Keratinocyte (primary cell): ENCODE measurements around the gene MAST2. TPM values are rescaled to one million over a fixed set of nuclear protein-coding genes. Genes with fewer than 3 reads are reported as not detected.

ENCODE experiments used
- DNase-seq: peaks from one replicate; pipeline ENCODE4 v3.0.0-alpha.2; 2011; ENCODE audit warnings: low read depth, missing footprints, low spot score
- FAIRE-seq: peaks from 2 replicates; lab custom pipeline; 2011; peaks lifted over from hg19 to GRCh38; lab: Jason Lieb, UNC
- H2AFZ ChIP-seq: 2 replicates; pipeline ENCODE4 v1.6.0; 2012; ENCODE audit warnings: low read length, control low read depth, inconsistent platforms; ENCODE audit not compliant: control insufficient read depth
- H3K27ac ChIP-seq: 2 replicates; pipeline ENCODE4 v1.5.1; 2011; ENCODE audit warnings: low read length; ENCODE audit not compliant: control insufficient read depth, insufficient read depth
- H3K27me3 ChIP-seq: 3 replicates; pipeline ENCODE4 v1.6.0; 2011; ENCODE audit warnings: low read length; ENCODE audit not compliant: control insufficient read depth, insufficient read depth; ENCODE audit errors: extremely low read depth
- H3K36me3 ChIP-seq, 2 experiments: 2 replicates in 1 of 2; 3 replicates in 1 of 2; pipeline ENCODE4 v1.5.1; 2011; ENCODE audit warnings: low read length in 2 of 2, mild to moderate bottlenecking in 1 of 2; ENCODE audit not compliant: control insufficient read depth in 2 of 2, insufficient read depth in 2 of 2; ENCODE audit errors: extremely low read depth in 1 of 2
- H3K4me1 ChIP-seq: 3 replicates; pipeline ENCODE4 v1.5.1; 2011; ENCODE audit warnings: low read length; ENCODE audit not compliant: control insufficient read depth, insufficient read depth; ENCODE audit errors: extremely low read depth
- H3K4me2 ChIP-seq: 3 replicates; pipeline ENCODE4 v1.6.0; 2011; ENCODE audit warnings: low read depth, low read length; ENCODE audit not compliant: control insufficient read depth, insufficient read depth; ENCODE audit errors: extremely low read depth
- H3K4me3 ChIP-seq, 3 experiments: fragments of 200-600 bp in 1 of 3; sonication (generic) in 1 of 3; 2 replicates in 2 of 3; 3 replicates in 1 of 3; pipeline ENCODE4 v1.5.1; 2011 to 2016; ENCODE audit warnings: low read length in 3 of 3, mild to moderate bottlenecking in 3 of 3, control low read depth in 2 of 3, inconsistent platforms in 1 of 3, low read depth in 1 of 3, mixed read lengths in 1 of 3, mixed run types in 1 of 3, moderate library complexity in 1 of 3; ENCODE audit not compliant: control insufficient read depth in 2 of 3, insufficient read depth in 2 of 3; ENCODE audit errors: extremely low read depth in 1 of 3
- H3K79me2 ChIP-seq: 2 replicates; pipeline ENCODE4 v1.6.0; 2012; ENCODE audit warnings: low read length; ENCODE audit not compliant: control insufficient read depth, insufficient read depth
- H3K9ac ChIP-seq: 3 replicates; pipeline ENCODE4 v1.6.0; 2011; ENCODE audit warnings: low read length; ENCODE audit not compliant: control insufficient read depth, insufficient read depth; ENCODE audit errors: extremely low read depth
- H3K9me1 ChIP-seq: 3 replicates; pipeline ENCODE4 v1.6.0; 2011; ENCODE audit warnings: low read length; ENCODE audit not compliant: control insufficient read depth, insufficient read depth; ENCODE audit errors: extremely low read depth
- H3K9me3 ChIP-seq: 2 replicates; pipeline ENCODE4 v1.5.1; 2012; ENCODE audit warnings: low read depth, low read length; ENCODE audit not compliant: control insufficient read depth
- H4K20me1 ChIP-seq: 3 replicates; pipeline ENCODE4 v1.6.0; 2011; ENCODE audit warnings: low read length; ENCODE audit not compliant: control insufficient read depth, insufficient read depth; ENCODE audit errors: extremely low read depth
- EZH2 ChIP-seq: IDR thresholded peaks from one replicate; pipeline ENCODE4 v1.6.1; 2012; ENCODE audit warnings: inconsistent platforms, mild to moderate bottlenecking, low read length, moderate library complexity
- dilution Hi-C: fragments of 300-500 bp; cut with MboI; formaldehyde crosslinking; loops from one replicate; pipeline ENCODE4 v1.7.0; 2020; ENCODE audit warnings: low sequenced_read_pairs; ENCODE audit not compliant: extremely low pct_ligation_motif_present
- polyA plus RNA-seq, 5 experiments: library from polyadenylated mRNA; depleted of rRNA in 3 of 5; stranded (reverse) in 3 of 5; stranded (forward) in 1 of 5; unstranded in 1 of 5; fragments of >200 nt; gene quantifications; 1 replicate in 1 of 5; 2 replicates in 3 of 5; 3 replicates in 1 of 5; pipeline versions ENCODE4 v1.2.1 to v1.2.3, GENCODE V29; 2011 to 2012; ENCODE audit warnings: missing spikeins in 2 of 5, low read depth in 1 of 5, low replicate concordance in 1 of 5
- TF ChIP-seq, protein P1 (sequence below), 3 experiments: IDR thresholded peaks in 1 of 3; conservative IDR thresholded peaks in 1 of 3; optimal IDR thresholded peaks in 1 of 3; 2 replicates in 2 of 3; 3 replicates in 1 of 3; pipeline versions ENCODE3 to v1.5.1; 2011; ENCODE audit warnings: low read length in 3 of 3, mild to moderate bottlenecking in 3 of 3, moderate library complexity in 2 of 3, control low read depth in 1 of 3, inconsistent platforms in 1 of 3; ENCODE audit not compliant: insufficient read depth in 2 of 3; ENCODE audit errors: extremely low read depth in 1 of 3

MAST2 gene
- polyA plus RNA-seq, 1 donor (not counting 4 experiments of a cell fraction or from before 2014, with no cell fraction given): 12.2 TPM

- DNase-seq (no peak), FAIRE-seq (no peak)
- no peak overlapping the region for H3K4me2 ChIP-seq
- H4K20me1 ChIP-seq: no peaks in the 10 kb centered on the region
- no peaks in the 10 kb centered on the region for H3K27me3 ChIP-seq
- no peak overlapping the region for H3K27ac ChIP-seq
- H3K36me3 ChIP-seq: peaks cover 3 to 7% of the 10 kb centered on the region in 2 experiments
- no peak overlapping the region for H2AFZ ChIP-seq
- H3K4me3 ChIP-seq: no peak overlapping the region
- no peak overlapping the region for H3K9ac ChIP-seq
- no peaks in the 10 kb centered on the region for H3K9me1 ChIP-seq
- H3K79me2 ChIP-seq: no peaks in the 10 kb centered on the region
- dilution Hi-C loops: no loop called here
- H3K4me1 ChIP-seq: peaks cover 10% of the 10 kb centered on the region
- no peak for TF ChIP-seq EZH2
- TF ChIP-seq, protein P1, sequence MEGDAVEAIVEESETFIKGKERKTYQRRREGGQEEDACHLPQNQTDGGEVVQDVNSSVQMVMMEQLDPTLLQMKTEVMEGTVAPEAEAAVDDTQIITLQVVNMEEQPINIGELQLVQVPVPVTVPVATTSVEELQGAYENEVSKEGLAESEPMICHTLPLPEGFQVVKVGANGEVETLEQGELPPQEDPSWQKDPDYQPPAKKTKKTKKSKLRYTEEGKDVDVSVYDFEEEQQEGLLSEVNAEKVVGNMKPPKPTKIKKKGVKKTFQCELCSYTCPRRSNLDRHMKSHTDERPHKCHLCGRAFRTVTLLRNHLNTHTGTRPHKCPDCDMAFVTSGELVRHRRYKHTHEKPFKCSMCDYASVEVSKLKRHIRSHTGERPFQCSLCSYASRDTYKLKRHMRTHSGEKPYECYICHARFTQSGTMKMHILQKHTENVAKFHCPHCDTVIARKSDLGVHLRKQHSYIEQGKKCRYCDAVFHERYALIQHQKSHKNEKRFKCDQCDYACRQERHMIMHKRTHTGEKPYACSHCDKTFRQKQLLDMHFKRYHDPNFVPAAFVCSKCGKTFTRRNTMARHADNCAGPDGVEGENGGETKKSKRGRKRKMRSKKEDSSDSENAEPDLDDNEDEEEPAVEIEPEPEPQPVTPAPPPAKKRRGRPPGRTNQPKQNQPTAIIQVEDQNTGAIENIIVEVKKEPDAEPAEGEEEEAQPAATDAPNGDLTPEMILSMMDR (optimal IDR thresholded peaks at IDR 0.05 in 1 of 3, IDR thresholded peaks at IDR 0.05 in 1 of 3, conservative IDR thresholded peaks at IDR 0.05 in 1 of 3; ENCODE audit: extremely low read depth in 1 of 3, insufficient read depth in 2 of 3, low read length in 3 of 3): no peak
- no peaks in the 10 kb centered on the region for H3K9me3 ChIP-seq
Measured at GRCh38 chr1:45971335-45971734, 167.9 kb downstream of the MAST2 start.

DNA sequence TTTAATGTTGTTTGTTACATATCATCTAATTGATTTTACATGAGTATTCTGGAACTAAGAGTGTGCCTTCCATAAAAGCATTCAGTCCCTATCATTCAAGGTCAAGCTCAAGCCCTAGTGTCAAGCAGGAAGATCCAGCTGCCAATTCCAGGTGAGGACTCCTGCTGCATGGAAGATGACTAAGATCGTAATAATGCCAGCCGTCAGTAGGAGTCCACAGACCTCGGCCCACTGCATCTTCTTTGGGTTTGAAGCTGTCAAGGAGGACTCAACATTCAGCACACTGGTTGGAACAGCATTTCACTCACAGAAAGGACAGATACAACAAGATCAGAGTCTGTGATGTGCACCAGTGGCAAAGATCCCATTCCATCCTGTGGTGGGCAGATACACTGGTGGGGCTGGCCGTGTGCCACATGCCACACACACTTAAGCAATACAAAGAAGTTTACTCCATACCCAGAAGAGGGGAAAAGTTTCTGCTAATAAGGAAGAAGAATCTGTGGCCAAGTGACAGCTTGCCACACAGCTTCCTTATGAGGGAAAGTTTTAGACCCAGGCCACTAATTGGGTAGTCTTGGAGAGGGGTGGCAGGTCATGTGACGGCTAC lies 168.6 kb downstream of the MAST2 start:
- TF ChIP-seq, protein P1 (optimal IDR thresholded peaks at IDR 0.05 in 1 of 3, IDR thresholded peaks at IDR 0.05 in 1 of 3, conservative IDR thresholded peaks at IDR 0.05 in 1 of 3; ENCODE audit: extremely low read depth in 1 of 3, insufficient read depth in 2 of 3, low read length in 3 of 3): no peak
- TF ChIP-seq EZH2: no peak
- H3K4me2 ChIP-seq: no peak overlapping the region
- dilution Hi-C loops: no loop called here

More for the DNA sequence above, 168.6 kb downstream of the MAST2 start:
- Histone ChIP-seq H3K9me1 (no peaks in the 10 kb centered on the region), H3K4me1 (peaks cover 10% of the 10 kb centered on the region), H2AFZ (no peak overlapping the region), H3K36me3 (peaks cover 3 to 7% of the 10 kb centered on the region in 2 experiments), H3K9me3 (no peaks in the 10 kb centered on the region), H3K9ac (no peak overlapping the region), H3K79me2 (no peaks in the 10 kb centered on the region), H4K20me1 (no peaks in the 10 kb centered on the region), H3K27ac (no peak overlapping the region), H3K27me3 (no peaks in the 10 kb centered on the region), H3K4me3 (no peak overlapping the region)
- DNase-seq (no peak), FAIRE-seq (no peak)
